Ascending aorta (tissue), 2 donors: ENCODE measurements around the gene MRPL9. TPM values are rescaled to one million over a fixed set of nuclear protein-coding genes. Genes with fewer than 3 reads are reported as not detected.

Experiments
- DNase-seq, 2 donors: peaks; one replicate each; pipeline ENCODE4 v3.0.0-alpha.2; 2019; ENCODE audit warnings: low spot score in 2 of 2
- H3K27ac ChIP-seq, 2 donors: fragments of 200-600 bp; sonication (generic); one replicate each; pipeline ENCODE4 v1.5.1; 2016 to 2017; ENCODE audit warnings: mild to moderate bottlenecking in 1 of 2
- H3K27me3 ChIP-seq: fragments of 200-600 bp; sonication (generic); one replicate; pipeline ENCODE4 v1.5.1; 2017
- H3K36me3 ChIP-seq, 2 donors: fragments of 200-600 bp; sonication (generic); one replicate each; pipeline ENCODE4 v1.5.1; 2016
- H3K4me1 ChIP-seq, 2 donors: fragments of 200-600 bp; sonication (generic); one replicate each; pipeline ENCODE4 v1.5.1; 2016 to 2017; ENCODE audit warnings: mild to moderate bottlenecking in 1 of 2
- H3K4me3 ChIP-seq, 2 donors: fragments of 200-600 bp; sonication (generic); one replicate each; pipeline ENCODE4 v1.5.1; 2016 to 2017; ENCODE audit warnings: mild to moderate bottlenecking in 1 of 2
- H3K9me3 ChIP-seq, 2 donors: fragments of 200-600 bp; sonication (generic); one replicate each; pipeline ENCODE4 v1.5.1; 2016
- intact Hi-C: fragments of 100-400 bp; cut with DNase I; formaldehyde crosslinking; loops from one replicate; pipeline ENCODE4 v1.15.1; 2023
- total RNA-seq: library from RNA; depleted of rRNA; stranded (reverse); fragments of >200 nt; gene quantifications from one replicate; pipeline ENCODE4 v1.1.0, GENCODE V29; 2016
- TF ChIP-seq, protein P1 (sequence below), 3 experiments: fragments of 200-600 bp in 2 of 3; fragments of 450-650 bp in 1 of 3; sonication (generic) in 2 of 3; IDR thresholded peaks; one replicate each; pipeline ENCODE4 v1.5.1; 2016 to 2019; ENCODE audit warnings: antibody characterized with exemption in 3 of 3, mild to moderate bottlenecking in 1 of 3, moderate library complexity in 1 of 3

Gene MRPL9
- total RNA-seq, 1 donor from 2014 or later: 64.8 TPM

DNA sequence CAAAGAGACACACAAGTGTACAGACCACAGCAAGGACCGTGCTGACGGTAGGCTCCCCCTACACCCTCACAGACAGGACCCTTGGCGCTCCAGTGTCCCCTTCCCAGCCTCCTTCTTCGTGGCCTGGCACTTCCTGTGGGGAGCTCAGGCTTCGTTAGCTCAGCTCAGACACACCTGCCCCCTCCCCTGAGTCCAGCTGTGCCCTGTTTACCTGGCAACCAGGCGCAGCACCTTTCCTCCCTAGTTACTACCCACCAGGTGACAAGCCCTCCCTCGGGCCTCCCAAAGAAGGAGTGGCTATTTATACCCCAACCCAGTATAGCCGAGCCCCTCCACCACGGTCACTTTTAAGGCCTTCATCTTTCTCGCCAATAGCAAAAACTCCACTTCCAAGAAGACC is 51.3 kb downstream of the MRPL9 start:
- H3K27ac ChIP-seq: no peak overlapping the region
- H3K36me3 ChIP-seq: no peaks in the 10 kb centered on the region
- H3K4me1 ChIP-seq: no peaks in the 10 kb centered on the region
- H3K4me3 ChIP-seq: no peak overlapping the region
- TF ChIP-seq, protein P1, sequence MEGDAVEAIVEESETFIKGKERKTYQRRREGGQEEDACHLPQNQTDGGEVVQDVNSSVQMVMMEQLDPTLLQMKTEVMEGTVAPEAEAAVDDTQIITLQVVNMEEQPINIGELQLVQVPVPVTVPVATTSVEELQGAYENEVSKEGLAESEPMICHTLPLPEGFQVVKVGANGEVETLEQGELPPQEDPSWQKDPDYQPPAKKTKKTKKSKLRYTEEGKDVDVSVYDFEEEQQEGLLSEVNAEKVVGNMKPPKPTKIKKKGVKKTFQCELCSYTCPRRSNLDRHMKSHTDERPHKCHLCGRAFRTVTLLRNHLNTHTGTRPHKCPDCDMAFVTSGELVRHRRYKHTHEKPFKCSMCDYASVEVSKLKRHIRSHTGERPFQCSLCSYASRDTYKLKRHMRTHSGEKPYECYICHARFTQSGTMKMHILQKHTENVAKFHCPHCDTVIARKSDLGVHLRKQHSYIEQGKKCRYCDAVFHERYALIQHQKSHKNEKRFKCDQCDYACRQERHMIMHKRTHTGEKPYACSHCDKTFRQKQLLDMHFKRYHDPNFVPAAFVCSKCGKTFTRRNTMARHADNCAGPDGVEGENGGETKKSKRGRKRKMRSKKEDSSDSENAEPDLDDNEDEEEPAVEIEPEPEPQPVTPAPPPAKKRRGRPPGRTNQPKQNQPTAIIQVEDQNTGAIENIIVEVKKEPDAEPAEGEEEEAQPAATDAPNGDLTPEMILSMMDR (IDR thresholded peaks at IDR 0.05): no peak
- DNase-seq: no peak
- H3K27me3 ChIP-seq: peaks cover 6% of the 10 kb centered on the region
- intact Hi-C loops: no loop called here
- H3K9me3 ChIP-seq: no peaks in the 10 kb centered on the region

DNA sequence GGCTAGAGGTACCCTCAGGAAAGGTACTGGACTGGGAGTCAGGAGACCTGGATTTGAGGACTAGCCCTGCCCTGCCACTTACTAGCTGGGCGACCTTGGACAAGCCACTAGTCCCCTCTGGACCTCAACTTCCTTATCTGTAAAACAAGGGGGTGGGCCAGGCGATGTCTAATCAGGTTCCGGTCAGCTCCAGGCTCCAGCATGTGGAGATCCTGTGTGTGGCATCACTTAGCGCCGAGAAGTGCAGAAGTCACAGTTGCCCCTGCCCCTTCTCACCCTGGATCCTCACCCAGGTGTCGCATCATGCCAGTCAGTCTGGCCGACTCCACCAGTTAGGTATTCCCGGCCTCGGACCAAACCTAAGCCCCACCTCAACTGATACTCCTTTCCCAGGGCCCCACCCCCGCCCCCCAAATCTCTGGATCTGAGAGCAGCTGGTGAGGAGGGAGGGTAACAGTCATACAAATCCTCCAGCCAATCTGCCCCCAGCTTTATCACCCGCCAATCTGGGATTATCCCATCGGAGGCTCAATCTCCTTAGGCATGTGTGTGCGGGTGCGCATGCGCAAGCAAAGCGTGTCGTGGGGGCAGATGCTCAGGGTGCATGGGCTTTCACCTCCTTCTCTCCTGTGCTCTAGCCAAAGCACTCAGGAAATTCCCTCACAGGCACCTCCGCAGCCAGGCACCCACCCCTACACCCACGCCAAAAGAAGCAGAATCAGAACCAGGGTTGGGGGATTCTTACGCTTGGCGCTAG is 52.1 kb downstream of the MRPL9 start:
- DNase-seq: no peak
- intact Hi-C loops: no loop called here
- no peak overlapping the region for H3K27ac ChIP-seq
- H3K4me3 ChIP-seq: no peak overlapping the region
- no peaks in the 10 kb centered on the region for H3K36me3 ChIP-seq
- H3K27me3 ChIP-seq: peaks cover 2% of the 10 kb centered on the region
- no peaks in the 10 kb centered on the region for H3K9me3 ChIP-seq
- TF ChIP-seq, protein P1 (IDR thresholded peaks at IDR 0.05): no peak
- H3K4me1 ChIP-seq: no peaks in the 10 kb centered on the region

DNA sequence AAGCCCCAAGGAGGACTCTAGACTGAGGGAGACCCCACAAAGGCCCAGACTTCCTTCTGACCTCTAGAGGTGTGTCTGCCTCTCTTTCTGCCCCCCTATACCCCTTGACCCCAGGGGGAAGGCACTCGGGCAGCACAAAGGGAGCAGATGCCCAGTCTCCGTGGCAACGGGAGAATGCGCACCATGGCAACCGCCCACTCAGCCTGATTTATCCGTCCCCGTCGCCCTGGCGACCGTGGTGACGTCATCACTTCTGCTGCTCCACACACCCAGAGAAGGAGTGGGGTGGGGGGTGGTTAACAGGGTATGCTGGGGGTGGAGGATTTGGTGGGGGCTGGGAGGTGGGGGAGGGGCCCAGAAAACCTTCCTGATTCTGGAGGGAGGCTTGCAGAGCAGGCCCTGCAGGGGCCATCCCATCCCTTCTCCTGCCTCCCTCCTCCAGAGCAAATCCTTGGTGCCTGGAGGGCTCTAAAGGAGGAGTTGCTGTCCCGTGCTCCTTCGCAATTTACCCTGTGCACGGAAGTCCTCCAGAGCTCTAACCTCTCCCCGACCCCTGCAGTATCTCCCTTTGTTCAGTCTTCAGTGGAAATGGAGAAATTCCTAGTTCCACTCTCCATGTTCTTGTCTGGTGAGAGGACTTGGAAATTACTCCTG is 53.0 kb downstream of the MRPL9 start:
- intact Hi-C loops: no loop called here
- DNase-seq: no peak

More for the DNA sequence above, 53.0 kb downstream of the MRPL9 start:
- Histone ChIP-seq H3K4me1 (no peaks in the 10 kb centered on the region), H3K27me3 (no peaks in the 10 kb centered on the region), H3K27ac (no peak overlapping the region), H3K36me3 (no peaks in the 10 kb centered on the region), H3K9me3 (no peaks in the 10 kb centered on the region), H3K4me3 (no peak overlapping the region)
- TF ChIP-seq, protein P1 (IDR thresholded peaks at IDR 0.05): no peak

Other genes with a start within 250 kb of the MRPL9 start
- 2.3 TPM for gene TUFT1, start 223.2 kb downstream of the MRPL9 start, total RNA-seq
- gene SNX27, start 151.4 kb downstream of the MRPL9 start, total RNA-seq: 13.0 TPM
- not detected for gene CELF3, start 46.7 kb downstream of the MRPL9 start, total RNA-seq
- gene RIIAD1, start 42.0 kb downstream of the MRPL9 start, total RNA-seq: not detected
- 1.5 TPM for gene TDRKH, start 27.0 kb upstream of the MRPL9 start, total RNA-seq
- not detected for gene LINGO4, start 41.9 kb upstream of the MRPL9 start, total RNA-seq
- not detected for gene RORC, start 68.3 kb upstream of the MRPL9 start, total RNA-seq
- not detected for gene C2CD4D, start 76.3 kb upstream of the MRPL9 start, total RNA-seq
- gene THEM5, start 90.2 kb upstream of the MRPL9 start, total RNA-seq: not detected
- 7.7 TPM for gene THEM4, start 146.0 kb upstream of the MRPL9 start, total RNA-seq
- 25.8 TPM for gene S100A10, start 230.4 kb upstream of the MRPL9 start, total RNA-seq